ENCODE data around the gene FAM217A.

FAM217A gene

GRCh38 chr6:4021854-4022695 lies 56.9 kb downstream of the FAM217A start:
- TF ChIP-seq, protein P1, sequence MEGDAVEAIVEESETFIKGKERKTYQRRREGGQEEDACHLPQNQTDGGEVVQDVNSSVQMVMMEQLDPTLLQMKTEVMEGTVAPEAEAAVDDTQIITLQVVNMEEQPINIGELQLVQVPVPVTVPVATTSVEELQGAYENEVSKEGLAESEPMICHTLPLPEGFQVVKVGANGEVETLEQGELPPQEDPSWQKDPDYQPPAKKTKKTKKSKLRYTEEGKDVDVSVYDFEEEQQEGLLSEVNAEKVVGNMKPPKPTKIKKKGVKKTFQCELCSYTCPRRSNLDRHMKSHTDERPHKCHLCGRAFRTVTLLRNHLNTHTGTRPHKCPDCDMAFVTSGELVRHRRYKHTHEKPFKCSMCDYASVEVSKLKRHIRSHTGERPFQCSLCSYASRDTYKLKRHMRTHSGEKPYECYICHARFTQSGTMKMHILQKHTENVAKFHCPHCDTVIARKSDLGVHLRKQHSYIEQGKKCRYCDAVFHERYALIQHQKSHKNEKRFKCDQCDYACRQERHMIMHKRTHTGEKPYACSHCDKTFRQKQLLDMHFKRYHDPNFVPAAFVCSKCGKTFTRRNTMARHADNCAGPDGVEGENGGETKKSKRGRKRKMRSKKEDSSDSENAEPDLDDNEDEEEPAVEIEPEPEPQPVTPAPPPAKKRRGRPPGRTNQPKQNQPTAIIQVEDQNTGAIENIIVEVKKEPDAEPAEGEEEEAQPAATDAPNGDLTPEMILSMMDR (IDR thresholded peaks at IDR 0.05): no peak
- H3K36me3 ChIP-seq: no peaks in the 10 kb centered on the region
- H3K27ac ChIP-seq: peak overlapping the region; percentile 94
- H3K4me1 ChIP-seq (ENCODE audit: control insufficient read depth in 1 of 2, insufficient read depth in 1 of 2, low read depth in 1 of 2, low read length in 1 of 2): peaks cover 54 to 55% of the 10 kb centered on the region in 2 experiments
- no peaks in the 10 kb centered on the region for H3K9me3 ChIP-seq
- no peaks in the 10 kb centered on the region for H3K27me3 ChIP-seq
- H3K4me3 ChIP-seq (ENCODE audit: low read depth in 1 of 2, low read length in 1 of 2): peak overlapping the region; percentile 79 to 91

DNA sequence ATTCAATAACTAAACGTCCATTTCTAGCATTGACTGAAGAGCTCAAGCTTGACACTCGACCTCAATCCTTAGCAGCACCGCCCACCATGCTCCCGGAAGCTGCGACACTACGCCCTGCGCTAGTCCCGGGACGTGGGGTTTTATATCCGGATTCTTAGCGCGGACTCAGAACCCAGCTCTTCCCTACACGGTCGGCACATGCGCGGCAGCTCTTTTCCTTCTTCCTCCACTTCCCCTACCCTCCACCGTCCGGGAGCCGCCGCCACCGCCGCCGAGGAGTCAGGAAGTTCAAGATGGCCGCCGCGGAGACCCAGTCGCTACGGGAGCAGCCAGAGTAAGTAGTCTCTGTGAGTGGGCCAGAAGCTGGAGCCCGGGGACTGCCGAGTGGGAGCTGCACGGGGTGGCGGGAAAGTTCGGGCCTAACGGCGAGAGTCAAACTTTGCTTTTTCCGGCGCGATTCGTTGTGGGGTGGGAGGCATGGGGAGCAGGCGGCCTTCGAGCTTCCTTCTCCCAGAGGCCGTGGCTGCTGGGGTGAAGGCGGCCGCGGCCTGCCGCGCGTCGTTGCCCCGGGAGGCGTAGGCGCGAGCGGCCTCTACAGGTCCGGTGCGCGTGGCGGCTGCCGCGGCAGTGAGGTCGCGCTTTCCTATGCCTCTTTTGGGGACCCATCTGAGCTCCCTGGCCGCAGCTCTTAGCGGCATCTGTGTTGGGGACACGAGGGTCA lies 57.6 kb downstream of the FAM217A start:
- no peaks in the 10 kb centered on the region for H3K9me3 ChIP-seq
- H3K4me1 ChIP-seq (ENCODE audit: control insufficient read depth in 1 of 2, insufficient read depth in 1 of 2, low read depth in 1 of 2, low read length in 1 of 2): peaks cover 55 to 61% of the 10 kb centered on the region in 2 experiments
- H3K36me3 ChIP-seq: no peaks in the 10 kb centered on the region
- H3K27ac ChIP-seq: peak overlapping the region; percentile 94
- no peaks in the 10 kb centered on the region for H3K27me3 ChIP-seq
- peak overlapping the region; percentile 79 to 91 for H3K4me3 ChIP-seq (ENCODE audit: low read depth in 1 of 2, low read length in 1 of 2)
- TF ChIP-seq, protein P1 (IDR thresholded peaks at IDR 0.05): no peak

DNA sequence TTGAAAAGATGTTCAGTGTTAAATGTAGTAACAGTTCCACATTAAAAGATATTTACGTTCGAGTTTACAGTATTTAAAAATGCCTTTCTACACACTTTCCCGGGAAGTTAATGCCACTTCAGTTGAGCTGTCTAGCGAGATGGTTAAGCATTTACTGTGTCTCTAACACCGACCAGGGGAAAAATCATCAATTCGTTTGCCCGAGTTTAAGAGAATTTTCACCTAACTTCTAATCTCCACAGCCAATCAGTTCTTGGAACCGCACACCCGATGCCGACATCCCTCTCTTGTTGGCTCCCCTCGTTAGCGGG lies 58.2 kb downstream of the FAM217A start:
- H3K9me3 ChIP-seq: no peaks in the 10 kb centered on the region
- H3K4me3 ChIP-seq (ENCODE audit: low read depth in 1 of 2, low read length in 1 of 2): peak overlapping the region; percentile 79 to 91
- H3K36me3 ChIP-seq: no peaks in the 10 kb centered on the region
- peaks cover 55 to 64% of the 10 kb centered on the region in 2 experiments for H3K4me1 ChIP-seq (ENCODE audit: control insufficient read depth in 1 of 2, insufficient read depth in 1 of 2, low read depth in 1 of 2, low read length in 1 of 2)
- no peaks in the 10 kb centered on the region for H3K27me3 ChIP-seq
- peak overlapping the region; percentile 94 for H3K27ac ChIP-seq
- TF ChIP-seq, protein P1 (IDR thresholded peaks at IDR 0.05): no peak

DNA sequence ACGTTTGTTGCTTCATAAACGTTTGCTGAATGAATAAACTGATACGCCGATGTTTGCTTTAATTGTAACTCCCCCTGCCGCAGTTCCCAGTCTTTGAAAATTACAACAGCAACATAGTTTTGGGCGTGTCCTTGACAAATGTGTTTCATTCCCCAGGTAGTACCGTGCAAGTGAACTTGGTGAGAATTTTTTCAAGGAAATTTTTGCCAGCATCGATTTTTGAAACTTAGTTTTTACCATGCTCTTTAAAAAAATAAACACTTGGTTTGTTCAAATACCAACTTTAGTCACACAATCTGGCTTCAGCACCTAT lies 60.1 kb downstream of the FAM217A start:
- Histone ChIP-seq H3K4me1 (ENCODE audit: control insufficient read depth in 1 of 2, insufficient read depth in 1 of 2, low read depth in 1 of 2, low read length in 1 of 2) (peaks cover 54 to 63% of the 10 kb centered on the region in 2 experiments), H3K36me3 (no peaks in the 10 kb centered on the region), H3K9me3 (no peaks in the 10 kb centered on the region), H3K27me3 (no peaks in the 10 kb centered on the region), H3K4me3 (ENCODE audit: low read depth in 1 of 2, low read length in 1 of 2) (peak overlapping the region; percentile 82 to 93), H3K27ac (peak overlapping the region; percentile 89)
- TF ChIP-seq, protein P1 (IDR thresholded peaks at IDR 0.05): no peak

Data from neutrophil (primary cell).